HEK293T (cell line): ENCODE data around the gene ADPRS.

Experiments
- ELF4 ChIP-seq: fragments of 450-650 bp; IDR thresholded peaks from 2 replicates; pipeline ENCODE4 v1.6.1; 2017; ENCODE audit warnings: antibody characterized with exemption
- FOXM1 ChIP-seq: fragments of 450-650 bp; IDR thresholded peaks from 2 replicates; pipeline ENCODE4 v1.6.1; 2017; ENCODE audit warnings: mild to moderate bottlenecking, borderline replicate concordance
- HDGF ChIP-seq: fragments of 450-650 bp; IDR thresholded peaks from 2 replicates; pipeline ENCODE4 v1.6.1; 2017; ENCODE audit warnings: antibody characterized with exemption, borderline replicate concordance
- SP1 ChIP-seq: fragments of 450-650 bp; IDR thresholded peaks from 2 replicates; pipeline ENCODE4 v1.6.1; 2017
- SUZ12 ChIP-seq: fragments of 450-650 bp; IDR thresholded peaks from 2 replicates; pipeline ENCODE4 v1.6.1; 2016; ENCODE audit warnings: mild to moderate bottlenecking
- ZNF384 ChIP-seq: fragments of 450-650 bp; IDR thresholded peaks from 2 replicates; pipeline ENCODE4 v1.6.1; 2016

DNA sequence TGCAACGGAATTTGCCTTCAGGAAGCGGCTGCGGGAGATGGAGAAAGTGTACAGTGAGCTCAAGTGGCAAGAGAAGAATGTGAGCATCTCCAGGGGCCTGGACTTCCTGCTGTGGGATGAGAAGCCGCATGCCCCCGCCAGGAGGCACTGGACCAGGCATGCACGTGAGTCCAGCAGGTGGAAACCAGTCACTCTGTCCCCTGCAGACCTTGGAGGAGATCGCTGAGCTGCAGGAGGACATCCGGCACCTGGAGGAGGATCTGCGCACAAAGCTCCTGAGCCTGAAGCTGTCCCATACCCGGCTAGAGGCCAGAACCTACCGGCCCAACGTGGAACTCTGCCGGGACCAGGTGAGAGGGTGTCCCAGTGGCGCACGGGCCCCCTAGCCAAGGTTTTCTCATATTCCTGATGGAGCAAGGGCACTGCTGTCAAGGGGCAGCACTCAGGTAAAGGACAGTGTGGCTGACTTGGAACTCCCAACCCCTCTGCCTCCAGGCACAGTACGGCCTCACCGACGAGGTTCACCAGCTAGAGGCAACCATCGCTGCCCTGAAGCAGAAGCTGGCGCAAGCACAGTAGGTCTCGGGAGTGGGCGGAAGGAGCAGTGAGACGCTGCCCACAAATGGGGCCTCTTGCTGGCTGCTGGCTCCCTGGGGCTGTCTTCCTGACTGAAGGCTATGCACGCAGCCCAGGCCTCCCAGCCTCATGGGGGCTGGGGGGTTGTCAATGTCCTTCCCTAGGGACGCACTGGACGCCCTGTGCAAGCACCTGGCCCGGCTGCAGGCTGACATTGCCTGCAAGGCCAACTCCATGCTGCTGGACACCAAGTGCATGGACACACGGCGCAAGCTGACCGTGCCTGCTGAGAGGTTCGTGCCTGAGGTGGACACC lies 1.2 kb upstream of the ADPRS start:
- no peak for TF ChIP-seq SUZ12
- no peak for TF ChIP-seq ZNF384
- no peak for TF ChIP-seq ELF4
- TF ChIP-seq FOXM1: no peak
- TF ChIP-seq HDGF: no peak
- no peak for TF ChIP-seq SP1
